COR-L47 (cell line): Measurements from ENCODE around the gene EMID1.

Experiments
- DNase-seq: peaks from one replicate; lab custom pipeline; 2025; lab: John Stamatoyannopoulos, UW

The EMID1 gene

DNA sequence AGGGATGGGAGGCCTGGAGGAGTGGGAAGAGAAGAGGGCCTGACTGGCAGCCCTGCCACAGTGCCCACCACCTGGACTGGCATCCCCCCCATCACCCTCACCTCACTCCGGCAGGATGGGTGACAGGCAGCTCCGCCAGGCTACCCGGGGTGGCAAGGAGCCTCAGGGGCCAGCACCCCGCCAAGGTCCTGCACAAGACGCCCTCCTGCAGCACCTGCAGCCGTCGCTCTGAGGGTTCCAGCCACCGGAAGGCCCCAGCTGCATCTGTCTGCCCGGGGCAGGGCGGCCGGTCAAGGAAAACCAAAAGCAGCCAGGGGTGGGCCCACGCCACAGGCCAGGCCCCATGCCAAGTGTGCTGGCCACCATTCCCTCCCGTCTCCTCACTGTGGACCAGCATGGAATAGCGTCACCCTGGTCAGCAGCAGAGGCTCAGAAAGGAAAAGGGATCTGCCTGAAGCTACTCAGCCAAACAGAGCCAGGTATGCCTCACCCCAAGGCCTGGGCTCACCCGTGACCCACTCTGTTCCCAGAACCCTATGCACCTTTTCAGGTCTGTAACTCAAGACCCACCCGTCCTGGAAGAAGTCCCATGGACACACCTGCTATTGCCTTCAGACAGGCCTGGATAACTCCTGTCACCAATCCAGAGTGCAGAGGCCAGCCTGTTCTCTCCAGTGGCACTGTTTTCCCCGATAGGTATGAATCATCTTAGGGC is 55.1 kb downstream of the EMID1 start:
- no peak for DNase-seq

DNA sequence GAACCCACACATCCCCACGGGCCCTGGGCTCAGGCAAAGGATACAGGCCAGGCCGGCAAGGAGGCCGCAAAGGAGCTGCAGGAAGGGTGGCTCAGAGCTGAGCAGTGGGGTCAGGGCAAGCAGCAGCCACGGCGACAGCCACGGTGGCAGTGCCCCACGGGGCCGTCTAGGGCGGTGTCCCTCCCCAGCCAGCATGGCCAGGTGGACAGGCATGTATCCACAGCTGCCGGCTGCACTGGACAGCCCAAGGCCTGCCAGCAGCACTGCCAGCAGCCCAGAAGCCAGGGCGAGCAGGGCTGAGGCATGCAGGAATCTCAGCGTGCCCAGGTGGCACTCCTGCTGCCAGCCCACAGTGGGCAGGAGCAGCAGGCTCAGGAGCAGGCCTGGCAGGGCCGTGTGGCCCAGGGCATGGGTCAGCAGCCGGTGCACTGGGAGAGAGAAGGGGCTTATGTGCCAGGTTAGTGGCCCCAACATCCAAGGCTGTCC is 58.1 kb downstream of the EMID1 start:
- no peak for DNase-seq

DNA sequence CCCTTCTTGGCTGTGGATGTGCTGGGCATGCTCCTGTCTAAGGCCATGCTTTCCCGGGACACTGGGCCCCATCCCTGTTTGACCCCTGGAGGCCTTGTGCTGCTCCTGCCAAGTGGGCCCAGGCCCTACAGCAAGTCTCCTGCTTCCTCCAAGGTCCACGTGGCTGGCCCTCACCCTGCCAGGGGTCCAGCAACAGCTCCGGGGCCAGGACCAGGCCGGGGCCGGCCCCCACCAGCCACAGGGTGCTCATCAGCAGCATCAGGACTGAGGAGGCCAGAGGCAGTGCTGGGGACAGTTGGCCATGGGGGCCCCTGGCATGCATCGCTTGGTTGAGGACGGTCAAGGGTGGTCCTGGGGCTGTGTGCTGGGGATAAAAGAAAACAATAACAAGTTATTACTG is 59.6 kb downstream of the EMID1 start:
- no peak for DNase-seq

DNA sequence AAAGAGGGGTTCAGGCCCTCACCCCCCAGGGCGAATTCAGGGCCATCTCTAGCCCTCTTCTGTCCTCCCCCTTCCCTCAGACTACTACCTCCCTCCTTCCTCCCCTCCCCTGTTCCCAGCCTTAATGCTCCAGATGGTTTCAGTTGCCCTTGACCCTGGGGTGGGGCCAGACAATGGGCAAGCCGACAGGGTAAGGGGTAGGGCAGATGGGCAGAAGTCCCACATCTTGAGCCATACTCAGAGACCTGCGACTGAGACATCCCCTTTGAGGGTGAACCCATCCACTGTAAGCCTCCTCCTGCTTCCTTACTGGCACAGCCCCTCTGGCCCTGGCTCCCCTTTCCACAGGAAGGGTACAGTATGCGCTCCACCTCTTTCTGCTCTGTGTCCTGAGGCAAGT is 60.2 kb downstream of the EMID1 start:
- no peak for DNase-seq

DNA sequence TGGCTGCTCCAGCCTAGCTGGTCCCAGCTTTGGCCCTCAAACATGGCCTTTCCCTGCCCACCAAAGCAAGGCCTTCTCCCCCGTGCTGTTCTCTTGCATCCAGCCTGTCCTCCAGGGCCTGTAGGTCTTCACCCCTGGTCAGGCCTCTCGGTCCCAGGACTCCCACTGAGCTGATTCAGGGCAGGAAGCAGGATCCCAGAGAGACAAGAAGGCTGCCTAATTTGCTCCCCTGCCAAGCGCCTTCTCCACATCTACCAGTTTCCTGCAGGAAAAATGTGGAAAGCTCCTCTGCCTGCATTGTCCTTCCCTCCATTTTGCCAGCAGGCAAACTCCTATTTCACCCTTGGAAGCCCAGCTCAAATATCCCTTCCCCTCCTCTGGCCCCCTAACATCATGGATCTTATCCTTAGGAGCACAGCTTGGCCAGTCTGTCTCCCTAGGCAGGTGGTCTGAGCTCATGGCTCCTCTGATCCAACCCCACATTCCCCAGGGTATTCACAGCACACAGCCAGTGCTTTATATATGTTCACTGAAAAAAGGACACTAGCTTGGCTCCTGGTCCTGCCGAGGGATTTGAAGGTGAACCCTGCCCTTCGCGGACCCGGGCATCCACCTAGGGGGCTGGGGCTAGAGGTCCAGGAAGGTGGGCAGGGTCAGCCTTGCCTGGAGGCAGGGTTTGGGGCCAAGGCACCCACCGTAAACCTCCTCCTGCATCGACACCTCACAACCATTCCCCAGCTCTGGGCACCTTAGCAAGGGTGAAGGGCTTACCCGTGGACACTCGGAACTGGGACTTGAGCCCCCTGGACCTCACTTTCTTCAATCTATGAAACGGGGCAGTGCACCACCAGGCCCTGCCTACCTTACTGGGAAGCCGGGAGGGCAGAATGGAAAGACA is 61.1 kb downstream of the EMID1 start:
- DNase-seq = no peak

DNA sequence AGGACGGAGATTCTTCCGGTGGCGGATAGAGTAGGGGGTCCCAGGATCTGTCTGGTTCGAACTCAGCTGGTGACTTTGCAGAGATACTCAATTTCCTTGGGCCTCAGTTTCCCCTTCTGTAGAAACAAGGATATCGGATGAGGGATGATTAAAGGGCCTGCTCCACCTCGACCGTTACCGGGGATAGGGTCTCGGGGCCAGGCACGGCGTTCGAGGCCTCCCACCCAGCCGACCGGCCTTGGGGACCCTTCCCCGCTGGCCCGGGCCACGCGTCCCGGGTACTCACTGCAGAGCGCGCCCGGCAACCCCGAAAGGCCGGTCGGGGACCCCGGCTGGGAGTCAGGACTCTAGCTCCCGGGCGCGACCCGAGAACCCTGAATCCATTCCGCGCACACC is 61.8 kb downstream of the EMID1 start:
- no peak for DNase-seq

DNA sequence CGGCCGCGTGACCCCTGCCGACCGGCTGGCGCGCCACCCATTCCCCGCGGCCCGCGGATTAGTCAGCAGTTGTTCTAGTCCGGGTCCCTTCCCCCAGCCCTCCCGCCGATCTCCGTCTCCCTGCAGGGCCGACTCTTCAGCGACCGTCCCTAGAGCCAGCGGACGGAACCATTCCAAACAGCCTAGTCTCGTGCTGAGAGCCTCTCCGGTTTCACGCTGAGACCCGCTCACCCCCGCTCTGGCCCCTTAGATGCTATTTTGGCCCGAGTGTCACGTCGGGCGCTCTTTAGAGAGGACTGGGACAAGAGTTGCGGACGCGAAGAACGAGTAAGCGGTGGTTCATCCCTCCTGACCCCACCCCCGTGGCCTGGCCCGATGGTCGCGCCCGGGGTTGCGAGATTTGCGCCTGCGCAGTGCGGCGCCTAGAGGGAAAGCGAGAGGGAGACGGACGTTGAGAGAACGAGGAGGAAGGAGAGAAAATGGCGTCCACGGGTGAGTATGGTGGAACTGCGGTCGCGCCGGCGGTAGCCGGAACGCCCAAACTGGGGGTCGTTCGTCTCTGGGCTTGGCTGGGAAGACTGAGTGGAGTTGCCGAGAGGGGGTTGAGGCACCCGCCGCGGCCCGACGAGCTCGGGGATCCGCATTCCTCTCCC is 62.3 kb downstream of the EMID1 start, which contains the start of the genes EWSR1 and RHBDD3:
EWSR1 (plus strand) TSS at position 411 of the 653 bp plus-strand sequence; CDS start at position 480, 69 bp downstream.
RHBDD3 (minus strand) TSS at position 124 of the 653 bp plus-strand sequence. CDS start 2,355 bp downstream, outside the sequence.
- peak; percentile 93 for DNase-seq

DNA sequence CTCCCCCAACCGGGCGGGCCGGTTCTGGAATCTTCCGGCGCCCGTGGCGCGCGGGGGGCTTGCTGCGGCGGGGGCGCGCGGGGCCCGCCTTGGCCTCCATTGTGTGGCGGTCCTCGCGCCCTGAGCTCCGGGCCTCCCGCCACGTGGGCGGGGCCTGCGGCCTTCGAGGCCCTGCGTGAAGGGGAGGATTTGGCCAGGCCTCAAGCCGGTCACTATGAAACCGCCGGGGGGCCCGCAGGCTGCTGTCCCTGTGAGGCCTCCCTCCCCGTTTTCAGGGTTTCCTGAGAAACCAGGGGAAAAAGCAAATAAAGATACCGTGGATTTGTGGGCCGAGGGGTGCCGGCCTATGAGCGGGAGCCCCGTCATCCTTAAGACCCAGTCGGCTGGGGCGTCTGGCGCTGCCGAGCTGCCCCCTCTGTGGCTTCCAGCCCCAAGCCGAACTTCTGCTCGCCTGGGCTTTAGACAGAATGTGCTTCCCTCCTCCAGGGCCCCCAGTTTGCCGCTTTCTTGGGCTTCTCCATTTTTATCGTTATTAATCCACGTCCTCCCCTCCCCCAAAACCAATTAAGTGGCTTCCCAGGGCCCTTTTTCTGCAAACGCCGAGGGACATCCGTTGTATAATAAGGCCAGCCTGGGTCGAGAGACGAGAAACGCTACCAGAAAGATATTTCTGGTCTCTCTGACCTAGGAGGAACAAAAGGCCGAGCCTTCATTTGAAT is 63.0 kb downstream of the EMID1 start:
- peak; percentile 34 for DNase-seq

DNA sequence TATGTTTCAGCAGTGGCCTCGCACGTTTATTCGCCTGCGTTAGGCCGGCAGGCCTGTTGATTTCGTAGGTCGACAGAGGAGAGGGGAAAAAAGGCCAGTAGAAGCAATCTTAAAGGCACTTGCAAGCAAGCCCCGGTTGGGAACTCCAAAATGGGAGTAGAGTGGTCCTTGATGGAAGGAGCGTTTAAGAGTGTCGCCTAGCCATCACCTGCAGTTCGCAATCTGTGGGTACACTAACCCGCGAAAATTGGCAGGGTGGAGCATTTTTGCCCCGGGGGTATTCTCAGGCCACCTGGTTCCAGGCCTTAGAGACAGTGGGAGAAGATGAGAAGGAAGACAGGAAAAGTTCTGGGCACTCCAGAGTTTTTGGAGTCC is 63.5 kb downstream of the EMID1 start:
- no peak for DNase-seq

DNA sequence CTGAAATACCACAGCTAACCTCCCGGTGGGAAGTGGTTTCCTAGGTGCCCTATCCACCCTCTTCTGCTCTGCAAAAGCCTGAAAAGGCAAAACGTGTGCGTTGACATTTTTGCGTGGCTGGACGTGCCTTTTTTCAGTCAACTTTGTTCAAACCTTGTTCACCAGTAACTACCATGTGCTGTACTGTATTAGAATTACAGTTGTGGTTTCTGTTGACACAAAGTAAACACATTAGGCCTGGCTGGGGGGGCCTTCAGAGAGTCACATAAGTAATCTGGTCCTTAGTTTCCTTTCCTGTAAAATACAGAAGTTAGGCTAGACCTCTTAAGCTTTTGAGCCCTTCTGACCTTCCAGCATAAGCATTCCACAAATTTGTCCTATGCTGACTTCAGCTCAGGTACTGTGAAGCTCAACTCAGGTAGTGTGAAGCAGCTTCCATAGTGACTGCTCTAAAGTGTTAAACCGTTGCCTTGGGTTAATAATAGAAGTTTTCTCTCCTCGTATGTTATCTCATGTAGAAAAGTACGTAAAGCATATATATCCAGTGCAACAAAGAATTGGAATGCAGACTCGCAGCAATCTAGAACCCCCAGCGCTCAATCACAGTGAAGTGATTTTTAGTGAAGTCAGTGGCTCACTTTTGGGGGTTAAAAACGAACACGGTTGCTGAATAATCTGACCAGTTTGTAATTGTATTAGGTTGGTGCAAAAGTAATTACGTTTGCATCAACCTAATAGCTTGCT is 64.2 kb downstream of the EMID1 start:
- no peak for DNase-seq

DNA sequence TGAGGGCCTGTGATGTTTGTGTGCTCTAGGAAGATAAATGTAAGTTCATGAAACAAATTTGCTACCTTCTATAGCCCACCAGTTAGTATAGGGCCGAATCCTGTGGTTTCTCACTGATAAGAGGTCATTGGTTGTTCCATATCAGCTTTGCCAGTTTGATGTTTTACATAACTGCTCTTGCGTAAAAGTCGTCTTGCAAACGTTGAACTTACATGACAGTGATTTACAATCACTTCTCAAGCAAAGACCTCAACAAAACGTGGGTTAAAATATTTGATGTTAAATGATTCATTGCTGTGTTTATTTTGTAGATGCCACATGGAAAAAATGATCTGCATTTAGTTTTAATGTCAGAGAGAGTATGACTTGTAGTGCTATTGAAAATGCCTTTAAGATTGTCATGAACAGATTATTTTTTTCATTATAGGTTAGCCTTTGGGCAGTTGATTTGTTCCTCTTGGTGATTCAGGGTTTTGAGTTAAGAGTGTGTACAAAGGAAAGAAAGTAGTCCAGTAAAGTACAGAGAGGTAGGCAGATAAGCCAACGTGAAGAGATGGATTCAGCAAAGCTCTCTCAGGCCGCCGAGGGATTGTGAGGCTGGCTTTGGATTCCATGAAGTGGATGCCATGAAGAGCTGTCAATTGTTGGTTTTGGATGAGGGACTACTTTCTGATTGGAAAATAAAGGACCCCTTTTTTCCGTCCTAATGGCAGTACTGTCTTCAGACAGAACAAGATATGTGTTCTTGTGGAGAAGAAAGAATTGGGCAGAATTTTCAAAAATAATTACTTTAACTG is 65.0 kb downstream of the EMID1 start:
- no peak for DNase-seq

DNA sequence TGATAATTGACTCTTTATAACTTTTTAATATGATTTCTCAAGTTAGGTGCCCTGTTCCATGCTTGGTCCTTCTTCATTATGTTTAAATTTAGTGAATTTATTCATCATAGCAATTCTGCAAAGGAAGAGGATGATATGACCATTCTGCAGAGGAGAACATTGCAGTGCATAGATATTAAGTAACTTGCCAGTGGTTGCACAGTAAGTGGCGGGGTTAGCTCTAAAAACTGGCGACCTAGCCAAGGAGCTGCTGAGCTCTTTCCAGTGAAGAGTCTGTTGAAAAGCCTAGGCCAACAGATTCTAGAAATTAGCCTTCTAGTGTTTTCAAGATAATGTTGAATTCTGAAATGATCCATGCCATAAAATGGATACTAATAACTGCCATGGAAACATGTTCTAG is 66.9 kb downstream of the EMID1 start:
- DNase-seq = no peak

DNA sequence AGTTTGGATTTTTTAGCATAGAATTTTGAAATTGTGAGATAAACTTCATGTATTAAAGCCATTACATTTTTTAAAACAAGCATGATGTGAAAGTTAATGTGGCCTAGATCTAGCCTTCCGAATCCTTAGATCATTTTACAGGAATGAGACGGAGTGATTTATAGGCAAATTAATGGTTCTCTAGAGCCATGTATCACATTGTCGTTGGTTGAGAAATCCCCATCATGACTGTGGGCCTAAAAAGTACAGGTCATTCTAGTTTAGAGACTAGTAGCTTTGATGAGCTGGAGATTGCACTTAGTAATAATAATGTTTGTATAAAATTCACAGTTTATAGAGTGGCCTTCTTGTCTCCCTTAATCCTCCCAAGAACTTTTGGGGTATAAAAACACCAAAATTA is 69.5 kb downstream of the EMID1 start:
- DNase-seq = no peak

DNA sequence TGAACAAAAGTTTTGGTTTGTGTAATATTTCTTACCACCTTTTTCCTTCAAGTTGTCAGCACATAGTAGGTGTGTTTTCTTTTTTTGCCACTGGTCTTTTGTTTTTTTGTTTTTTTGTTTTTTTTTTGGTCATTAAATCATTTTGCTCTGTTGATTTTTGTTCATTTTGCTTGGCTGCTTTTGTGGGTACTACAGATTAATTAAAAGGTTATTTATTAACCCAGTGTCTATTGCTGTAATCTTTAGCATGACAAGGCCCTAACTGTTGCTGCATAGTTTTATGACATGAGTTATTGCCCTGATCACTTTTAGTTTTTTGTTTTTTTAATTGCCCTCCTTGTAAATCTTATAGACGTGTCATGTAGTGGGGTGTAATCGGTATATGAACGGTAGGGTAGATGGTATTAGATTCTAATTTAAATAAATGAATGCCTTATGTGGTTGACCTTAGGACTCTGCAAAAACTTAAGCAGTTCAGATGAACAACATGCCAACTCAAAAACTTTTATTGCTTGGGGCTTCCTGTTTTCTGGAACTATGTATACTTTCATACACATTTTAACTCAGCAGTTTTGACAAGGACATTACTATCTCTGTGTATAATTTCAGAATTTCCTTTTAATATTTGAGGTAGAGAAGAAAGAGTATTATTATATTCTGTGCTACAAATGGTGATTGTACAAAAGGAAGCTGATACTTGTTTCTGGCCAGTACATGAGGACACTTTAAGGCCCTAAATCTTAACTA is 70.3 kb downstream of the EMID1 start:
- no peak for DNase-seq

DNA sequence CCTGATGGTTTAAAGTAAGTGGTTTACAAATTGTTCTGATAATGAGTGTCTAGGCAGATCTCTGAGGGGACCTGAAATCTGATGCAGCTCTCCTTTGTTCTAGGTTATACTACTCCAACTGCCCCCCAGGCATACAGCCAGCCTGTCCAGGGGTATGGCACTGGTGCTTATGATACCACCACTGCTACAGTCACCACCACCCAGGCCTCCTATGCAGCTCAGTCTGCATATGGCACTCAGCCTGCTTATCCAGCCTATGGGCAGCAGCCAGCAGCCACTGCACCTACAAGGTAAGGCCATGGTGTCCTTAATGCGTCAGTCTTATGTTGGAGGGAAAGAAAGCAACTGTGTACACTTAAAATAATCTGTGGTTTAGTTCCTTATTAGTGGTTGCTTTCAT is 72.2 kb downstream of the EMID1 start:
- no peak for DNase-seq

DNA sequence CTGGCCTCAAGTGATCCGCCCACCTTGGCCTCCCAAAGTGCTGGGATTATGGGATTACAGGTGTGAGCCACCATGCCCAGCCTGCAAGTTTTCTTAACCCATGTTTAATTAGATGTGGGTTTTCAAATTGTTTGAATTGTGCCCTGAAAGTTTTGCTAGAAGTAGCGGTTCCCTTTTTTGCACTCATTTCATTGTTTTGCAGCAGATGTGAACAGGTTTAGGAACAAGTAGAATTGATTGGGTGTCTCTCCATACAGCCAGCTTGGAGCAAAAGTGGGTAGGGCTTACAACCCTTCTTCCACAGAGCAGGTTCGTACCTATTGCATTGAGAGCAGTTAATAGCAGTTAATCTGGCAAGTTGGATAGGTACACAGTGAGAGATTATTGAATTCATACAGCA is 78.5 kb downstream of the EMID1 start:
- no peak for DNase-seq

DNA sequence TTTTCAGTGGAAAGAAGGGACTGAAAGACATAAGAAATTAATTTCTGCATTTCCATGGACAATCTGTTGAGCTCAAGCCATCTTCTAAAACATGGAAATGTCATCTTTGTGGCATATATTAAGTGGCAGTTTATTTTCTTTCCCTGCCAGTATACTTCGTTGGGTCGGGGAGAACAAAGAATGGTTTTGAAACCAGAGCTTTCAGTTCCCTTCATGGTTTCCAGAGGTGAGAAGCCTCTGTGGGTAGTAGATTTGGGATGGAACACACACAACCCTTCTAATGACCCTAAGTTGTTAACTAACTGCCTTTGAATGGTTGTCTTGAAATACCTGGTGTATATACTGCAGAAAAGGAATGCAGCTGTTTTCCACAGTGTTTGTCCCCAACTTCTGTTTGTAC is 83.1 kb downstream of the EMID1 start:
- DNase-seq = no peak

DNA sequence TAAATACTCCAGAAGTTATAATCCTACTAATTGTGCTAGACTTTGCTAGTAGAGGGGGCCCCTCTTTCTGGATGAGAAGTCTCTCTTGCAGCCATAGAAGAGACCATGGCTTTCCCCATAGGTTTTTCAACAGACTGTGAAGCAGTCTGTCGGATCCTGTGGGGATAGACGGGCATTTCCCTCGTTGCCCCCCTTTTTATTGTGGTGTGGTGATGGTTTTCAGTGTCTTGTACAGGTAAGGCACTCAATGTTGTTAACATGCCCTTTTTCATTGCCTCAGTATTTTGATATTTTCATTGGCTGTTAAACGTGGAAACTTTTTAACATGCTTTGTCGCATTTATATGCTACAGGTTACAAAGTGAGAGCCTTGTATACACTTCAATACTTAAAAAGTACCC is 84.4 kb downstream of the EMID1 start:
- DNase-seq = no peak

DNA sequence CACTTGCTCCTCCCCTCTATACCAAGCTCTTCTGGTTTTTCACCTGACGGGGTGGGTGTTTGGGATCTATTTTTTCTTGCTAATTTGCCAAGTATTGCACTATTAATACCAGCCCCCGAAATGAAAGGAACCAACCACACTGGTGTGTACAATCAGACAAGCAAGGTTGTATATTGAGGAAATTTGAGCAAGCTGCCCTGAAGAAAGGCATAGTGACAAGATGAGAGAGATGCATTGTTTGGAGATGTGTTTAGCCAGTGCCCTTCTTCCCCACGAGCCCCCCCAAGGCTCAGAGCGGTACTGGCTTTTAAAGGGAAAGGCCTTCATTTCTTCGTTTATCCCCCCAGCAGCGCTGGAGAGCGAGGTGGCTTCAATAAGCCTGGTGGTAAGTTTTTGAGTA is 85.5 kb downstream of the EMID1 start:
- no peak for DNase-seq

DNA sequence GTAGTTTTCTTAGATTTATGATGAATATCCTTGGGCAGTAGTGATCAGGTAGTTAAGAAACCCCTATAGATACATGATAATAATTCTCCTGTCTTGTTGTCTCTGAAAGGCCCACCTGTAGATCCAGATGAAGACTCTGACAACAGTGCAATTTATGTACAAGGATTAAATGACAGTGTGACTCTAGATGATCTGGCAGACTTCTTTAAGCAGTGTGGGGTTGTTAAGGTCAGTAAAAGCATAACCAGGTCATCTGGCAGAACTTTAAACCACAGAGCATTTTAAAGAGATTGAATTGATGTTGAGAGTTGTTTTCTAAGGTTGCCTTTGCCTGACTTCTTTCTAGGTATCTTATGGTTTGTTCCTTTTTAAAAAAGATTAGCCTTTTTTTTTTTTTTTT is 86.7 kb downstream of the EMID1 start:
- DNase-seq = no peak
